Breast epithelium (tissue), 3 donors: ENCODE measurements around the gene ALOX5.

Experiments
- CTCF ChIP-seq, 3 donors: fragments of 450-650 bp; IDR thresholded peaks; one replicate each; pipeline ENCODE4 v1.5.1; 2016 to 2017; ENCODE audit warnings: antibody characterized with exemption in 3 of 3, mild to moderate bottlenecking in 3 of 3, moderate library complexity in 3 of 3
- POLR2A ChIP-seq: fragments of 450-650 bp; IDR thresholded peaks from one replicate; pipeline ENCODE4 v1.6.1; 2016; ENCODE audit warnings: antibody characterized with exemption, mild to moderate bottlenecking, moderate library complexity
- POLR2AphosphoS5 ChIP-seq, 3 donors: sonication (generic); formaldehyde crosslinking; IDR thresholded peaks; one replicate each; pipeline ENCODE4 v1.6.1; 2017; ENCODE audit warnings: antibody characterized with exemption in 3 of 3

- TF ChIP-seq POLR2A: no peak
- TF ChIP-seq CTCF (IDR thresholded peaks at IDR 0.05): no peak
- TF ChIP-seq POLR2AphosphoS5 (IDR thresholded peaks at IDR 0.05): no peak
Measured at GRCh38 chr10:45452743-45453452, 78.9 kb downstream of the ALOX5 start.
